Measurements from ENCODE around the gene SWAP70.

Gene SWAP70

DNA sequence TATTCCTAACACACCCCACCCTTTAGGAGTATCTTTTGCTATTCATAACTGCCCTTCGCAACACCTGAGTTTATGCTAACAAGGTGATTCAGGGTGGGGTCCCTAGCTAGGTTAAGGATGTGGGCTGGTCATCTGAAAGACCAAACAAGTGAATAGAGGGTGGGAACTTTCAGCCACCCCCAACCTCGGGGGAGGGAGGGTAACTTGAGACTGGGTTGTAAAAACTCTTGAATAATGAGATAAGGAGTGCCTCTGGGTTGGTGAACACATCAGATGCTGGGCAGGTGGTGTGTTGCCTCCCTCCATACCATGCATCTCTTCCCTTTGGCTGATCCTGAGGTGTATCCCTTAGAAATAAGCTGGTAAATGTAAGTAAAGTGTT lies 111.5 kb downstream of the SWAP70 start:
- no peak for DNase-seq (ENCODE audit: low spot score)
- POLR2A ChIA-PET (ENCODE audit: low non-redundant PET) = no interaction called here
- CTCF ChIA-PET = no interaction called here
- TF ChIP-seq, protein P1, sequence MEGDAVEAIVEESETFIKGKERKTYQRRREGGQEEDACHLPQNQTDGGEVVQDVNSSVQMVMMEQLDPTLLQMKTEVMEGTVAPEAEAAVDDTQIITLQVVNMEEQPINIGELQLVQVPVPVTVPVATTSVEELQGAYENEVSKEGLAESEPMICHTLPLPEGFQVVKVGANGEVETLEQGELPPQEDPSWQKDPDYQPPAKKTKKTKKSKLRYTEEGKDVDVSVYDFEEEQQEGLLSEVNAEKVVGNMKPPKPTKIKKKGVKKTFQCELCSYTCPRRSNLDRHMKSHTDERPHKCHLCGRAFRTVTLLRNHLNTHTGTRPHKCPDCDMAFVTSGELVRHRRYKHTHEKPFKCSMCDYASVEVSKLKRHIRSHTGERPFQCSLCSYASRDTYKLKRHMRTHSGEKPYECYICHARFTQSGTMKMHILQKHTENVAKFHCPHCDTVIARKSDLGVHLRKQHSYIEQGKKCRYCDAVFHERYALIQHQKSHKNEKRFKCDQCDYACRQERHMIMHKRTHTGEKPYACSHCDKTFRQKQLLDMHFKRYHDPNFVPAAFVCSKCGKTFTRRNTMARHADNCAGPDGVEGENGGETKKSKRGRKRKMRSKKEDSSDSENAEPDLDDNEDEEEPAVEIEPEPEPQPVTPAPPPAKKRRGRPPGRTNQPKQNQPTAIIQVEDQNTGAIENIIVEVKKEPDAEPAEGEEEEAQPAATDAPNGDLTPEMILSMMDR (conservative IDR thresholded peaks at IDR 0.05; ENCODE audit: low read depth) = no peak
- H3K27ac ChIP-seq = no peak overlapping the region

DNA sequence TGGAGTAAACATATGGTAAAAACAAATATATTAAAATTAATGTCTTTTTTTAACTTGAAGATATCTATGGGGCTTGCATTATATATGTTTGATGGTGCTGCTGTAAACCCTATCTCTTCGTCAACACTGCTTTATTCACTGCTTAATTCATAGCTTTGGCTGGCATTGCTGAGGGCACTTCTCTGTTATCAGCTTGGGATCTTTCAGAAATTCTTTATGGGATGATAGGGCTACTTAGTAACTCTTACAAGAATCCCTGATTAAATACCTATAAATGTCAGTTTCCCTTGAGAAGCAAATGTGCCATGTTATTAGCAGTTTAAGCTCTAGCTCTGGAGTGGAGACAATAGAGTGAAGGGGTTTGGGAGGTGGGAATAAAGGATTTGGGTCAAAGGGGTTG lies 112.3 kb downstream of the SWAP70 start:
- H3K27ac ChIP-seq = no peak overlapping the region
- POLR2A ChIA-PET (ENCODE audit: low non-redundant PET) = no interaction called here
- TF ChIP-seq, protein P1 (conservative IDR thresholded peaks at IDR 0.05; ENCODE audit: low read depth) = no peak
- CTCF ChIA-PET = no interaction called here
- DNase-seq (ENCODE audit: low spot score) = no peak

DNA sequence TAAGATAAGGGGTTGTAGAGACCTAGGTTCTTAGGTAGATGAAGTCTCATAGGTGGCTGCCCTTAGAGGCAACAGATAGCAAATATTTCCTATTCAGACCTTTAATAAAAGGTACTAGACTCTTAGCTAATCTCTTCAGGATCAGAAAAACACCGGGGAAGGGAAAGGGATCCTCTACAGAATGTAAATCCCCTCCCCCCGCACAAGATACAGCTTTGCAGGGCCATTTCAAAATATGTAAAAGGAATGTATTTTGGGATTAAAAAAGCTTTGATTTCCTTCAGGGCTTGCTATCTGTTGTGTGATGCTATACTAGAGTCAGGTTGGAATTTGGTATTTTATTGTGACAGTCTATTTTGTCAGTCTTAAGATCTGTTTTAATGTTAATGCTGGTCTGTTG lies 113.2 kb downstream of the SWAP70 start:
- ChIA-PET POLR2A (ENCODE audit: low non-redundant PET) (no interaction called here), CTCF (interaction anchor here (0.6 kb wide), 1 partner anchor 530 kb away, joined by 3 read pairs; no protein-coding TSS in a partner anchor)
- TF ChIP-seq, protein P1 (conservative IDR thresholded peaks at IDR 0.05; ENCODE audit: low read depth) = no peak
- no peak overlapping the region for H3K27ac ChIP-seq
- no peak for DNase-seq (ENCODE audit: low spot score)

DNA sequence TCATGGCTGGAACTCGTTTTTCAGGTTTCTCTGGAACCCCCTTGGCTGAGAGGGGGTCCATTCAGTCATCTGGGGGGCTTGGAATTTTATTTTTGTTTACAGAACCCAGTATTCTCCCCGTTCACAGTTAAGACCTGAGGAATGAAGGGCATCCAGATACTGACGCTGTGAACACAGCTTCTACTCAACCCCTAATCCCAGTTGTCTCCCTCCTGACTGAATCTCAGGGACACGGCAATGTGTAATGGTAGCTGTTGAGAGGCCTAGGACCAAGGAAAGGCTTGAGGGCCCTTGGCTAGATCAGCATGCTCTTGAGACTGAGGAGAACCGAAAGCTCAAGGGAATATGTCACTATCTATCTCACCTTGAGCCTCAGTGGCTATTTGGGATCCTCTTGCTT lies 113.6 kb downstream of the SWAP70 start:
- ChIA-PET POLR2A (ENCODE audit: low non-redundant PET) (no interaction called here), CTCF (no interaction called here)
- DNase-seq (ENCODE audit: low spot score) = no peak
- no peak overlapping the region for H3K27ac ChIP-seq
- TF ChIP-seq, protein P1 (conservative IDR thresholded peaks at IDR 0.05; ENCODE audit: low read depth) = no peak

DNA sequence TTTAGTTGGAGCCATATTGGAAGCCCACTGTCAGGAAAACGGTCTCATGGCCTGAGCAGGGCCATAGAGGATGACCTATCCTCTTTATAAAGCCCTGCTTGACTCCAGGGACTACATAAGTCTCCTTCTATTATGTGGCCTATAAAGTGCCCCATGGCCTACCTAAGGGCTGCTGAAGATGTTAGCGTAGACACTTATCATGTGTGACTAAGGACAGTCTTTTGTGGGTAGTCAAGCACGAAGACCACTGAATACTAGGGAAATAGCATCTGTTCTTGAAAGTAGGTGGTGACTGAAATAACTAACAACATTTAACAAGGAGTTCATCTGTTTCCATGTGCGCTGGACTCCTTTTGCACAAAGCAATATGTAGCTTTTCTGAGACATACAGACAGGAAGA lies 117.1 kb downstream of the SWAP70 start:
- POLR2A ChIA-PET (ENCODE audit: low non-redundant PET) = no interaction called here
- TF ChIP-seq, protein P1 (conservative IDR thresholded peaks at IDR 0.05; ENCODE audit: low read depth) = no peak
- CTCF ChIA-PET = no interaction called here
- no peak overlapping the region for H3K27ac ChIP-seq
- no peak for DNase-seq (ENCODE audit: low spot score)

DNA sequence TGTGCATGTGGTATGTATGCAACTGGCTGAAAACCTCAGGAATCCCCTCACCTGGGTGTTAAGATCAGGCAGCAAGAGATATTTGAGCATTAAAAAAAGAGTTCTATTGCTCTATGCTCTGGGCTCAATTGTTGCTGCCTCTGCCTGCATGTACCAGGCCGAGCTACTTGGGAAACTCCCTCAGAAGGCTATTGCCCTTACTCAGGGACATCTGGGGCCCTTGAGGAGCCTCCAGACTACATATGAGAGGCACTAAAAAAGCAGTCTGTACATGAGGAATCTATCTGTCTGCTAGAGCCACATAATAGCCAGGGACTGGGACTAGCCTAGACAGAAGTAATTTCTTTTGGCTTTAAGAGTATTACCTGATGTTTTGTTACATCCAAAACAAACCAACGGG lies 120.1 kb downstream of the SWAP70 start:
- ChIA-PET POLR2A (ENCODE audit: low non-redundant PET) (no interaction called here), CTCF (no interaction called here)
- no peak overlapping the region for H3K27ac ChIP-seq

More for the DNA sequence above, 120.1 kb downstream of the SWAP70 start:
- TF ChIP-seq, protein P1 (conservative IDR thresholded peaks at IDR 0.05; ENCODE audit: low read depth) = no peak
- DNase-seq (ENCODE audit: low spot score) = no peak
